SKM-1 treated with dmso at 0.1 percent for 144 hours (cell line): ENCODE measurements around the gene GABRB3.

ENCODE experiments used
- DNase-seq: peaks from one replicate; lab custom pipeline; 2025; ENCODE audit not compliant: unreplicated experiment; lab: John Stamatoyannopoulos, UW

GABRB3 gene

DNA sequence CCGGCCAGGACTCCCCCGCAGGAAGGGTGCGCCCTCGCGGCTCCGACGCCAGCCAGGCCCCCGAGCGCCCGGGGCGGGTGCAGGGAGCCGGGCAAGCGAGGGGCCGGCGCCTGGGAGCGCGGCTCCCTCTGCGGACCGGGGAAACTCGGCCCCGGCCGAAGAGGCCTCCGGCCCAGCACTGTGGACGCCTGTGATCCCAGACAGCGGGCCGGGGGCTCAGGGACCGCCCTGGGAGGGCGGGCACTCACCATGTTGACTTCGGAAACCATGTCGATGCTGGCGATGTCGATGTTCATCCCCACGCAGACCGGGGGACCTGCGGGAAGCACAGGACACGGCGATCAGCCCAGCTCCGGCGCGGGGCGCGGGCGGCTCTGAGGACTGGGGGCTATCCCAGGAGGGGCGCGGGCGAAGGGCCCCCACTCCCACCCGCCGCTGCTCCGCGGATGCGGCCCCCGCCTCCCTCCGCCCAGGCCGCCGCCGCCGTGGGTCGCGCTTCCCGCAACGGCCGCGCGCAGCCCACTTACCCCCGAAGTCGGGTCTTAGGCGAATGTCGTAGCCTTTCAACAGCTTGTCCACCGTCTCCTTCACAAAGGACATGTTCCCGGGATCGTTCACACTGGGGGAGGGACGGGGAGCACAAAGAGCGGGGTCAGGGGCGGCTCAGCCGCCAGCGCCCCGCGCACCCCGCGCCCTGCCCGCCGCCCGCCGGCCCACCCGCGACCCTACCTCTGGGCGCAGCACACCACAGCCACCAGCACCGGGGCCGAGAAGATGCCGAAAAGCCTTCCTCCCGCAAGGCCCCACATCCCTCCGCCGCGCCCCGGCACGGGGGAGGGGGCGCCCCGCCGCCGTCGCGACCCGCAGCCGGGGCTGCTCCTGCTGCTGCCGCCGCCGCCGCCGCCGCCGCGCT lies at the start of gene GABRB3:
Gene GABRB3, minus strand, starts transcription at position 913 of the 913 bp plus-strand sequence.
- no peak for DNase-seq

DNA sequence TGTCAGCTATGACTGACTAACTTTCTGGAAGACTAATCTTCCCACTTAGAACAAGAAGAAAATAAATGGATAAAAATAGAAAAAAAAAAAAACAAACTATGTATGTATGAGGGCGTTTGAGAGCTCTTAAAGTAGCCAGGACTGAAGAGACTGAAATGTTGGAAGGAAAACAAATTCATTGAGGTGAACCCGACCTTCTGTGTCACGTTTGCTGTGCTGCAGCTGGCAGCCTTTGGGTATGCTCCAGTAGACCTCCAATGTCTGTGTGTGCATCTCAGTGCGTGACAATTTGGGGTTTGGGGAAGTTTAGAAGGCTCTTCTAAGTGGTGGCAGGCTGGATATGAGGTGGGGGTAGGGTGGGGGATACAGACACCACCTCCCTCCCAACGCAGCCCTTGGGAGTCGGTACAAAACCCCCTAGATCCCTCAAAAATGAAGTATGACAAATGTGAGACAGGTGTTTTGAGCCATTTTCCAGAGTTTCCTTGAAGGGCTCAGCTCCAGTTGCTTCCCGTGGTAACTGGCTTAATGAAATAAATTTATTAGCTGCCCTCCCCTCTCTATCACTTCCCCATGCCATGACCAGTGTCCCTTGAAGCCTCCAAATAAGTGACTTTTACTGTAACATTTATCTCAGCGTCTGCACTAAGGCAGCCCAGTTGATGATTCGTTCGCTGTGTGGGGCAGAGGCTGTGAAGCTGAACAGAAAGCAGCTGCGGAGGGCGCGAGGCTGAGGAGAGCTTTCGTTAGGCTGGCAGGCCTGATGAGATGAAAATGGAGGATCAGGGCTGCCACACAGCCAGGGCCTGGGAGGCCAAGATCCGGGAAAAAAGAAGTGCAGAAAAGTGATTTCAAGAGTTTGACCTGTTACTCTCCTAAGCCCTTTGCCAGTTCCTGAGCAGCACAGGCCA lies 34.9 kb upstream of the GABRB3 start:
- DNase-seq: no peak

DNA sequence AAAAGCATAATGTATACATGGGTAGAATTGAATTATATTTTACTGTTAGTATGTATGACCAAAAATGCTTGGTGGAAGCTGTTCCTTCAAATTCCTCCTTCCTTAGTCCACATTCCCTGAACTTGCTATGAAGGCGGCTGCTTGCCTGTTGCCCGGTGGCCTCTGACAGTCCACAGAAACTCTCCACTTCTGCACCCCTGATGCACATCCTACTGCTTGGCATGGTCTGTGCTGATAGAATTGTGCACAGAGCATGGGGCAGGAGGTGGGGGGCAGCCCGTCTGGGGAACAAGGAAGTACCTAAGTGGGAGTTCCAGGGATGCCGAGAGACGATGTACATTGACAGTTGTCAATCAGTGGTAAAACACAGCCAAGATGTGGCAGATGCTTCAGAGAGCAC lies 33.7 kb upstream of the GABRB3 start:
- no peak for DNase-seq

DNA sequence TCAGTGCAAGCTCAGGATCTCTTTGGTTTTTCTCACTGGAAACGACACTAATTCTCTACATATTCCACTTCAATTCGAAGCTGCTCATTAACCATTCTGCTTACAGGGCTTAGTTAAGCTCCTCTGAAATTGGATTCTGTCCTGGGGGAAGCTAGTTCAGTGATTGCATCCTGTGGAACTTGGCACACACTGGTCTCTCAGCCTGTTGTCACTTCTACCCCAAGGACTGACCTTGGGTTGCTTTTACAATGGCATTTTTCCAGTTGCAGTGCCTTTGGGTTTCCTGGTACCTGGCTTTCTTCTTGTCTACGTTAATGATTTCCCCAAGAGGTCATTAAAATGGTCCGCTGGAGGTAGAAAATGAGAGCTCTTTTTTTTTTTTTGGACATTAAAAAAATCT lies 33.3 kb upstream of the GABRB3 start:
- DNase-seq: no peak

DNA sequence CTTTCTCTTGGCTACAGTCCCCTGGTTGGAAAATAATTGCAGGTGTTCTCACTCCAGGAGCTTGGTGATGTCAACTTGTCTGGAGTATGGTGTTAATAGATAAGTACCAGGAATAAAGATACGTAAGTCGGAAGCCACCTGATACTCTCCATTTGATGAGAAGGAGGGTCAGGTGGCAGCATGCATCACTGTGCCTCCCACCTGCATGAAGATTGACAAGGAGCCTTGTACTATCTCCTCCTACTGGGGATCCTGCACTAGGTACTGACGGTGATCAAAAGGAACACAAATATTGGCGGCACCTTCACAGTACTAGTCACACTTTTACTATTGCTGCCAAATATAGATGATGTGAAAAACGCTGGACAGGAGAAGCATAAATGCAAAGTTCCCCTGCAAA lies 32.6 kb upstream of the GABRB3 start:
- no peak for DNase-seq

DNA sequence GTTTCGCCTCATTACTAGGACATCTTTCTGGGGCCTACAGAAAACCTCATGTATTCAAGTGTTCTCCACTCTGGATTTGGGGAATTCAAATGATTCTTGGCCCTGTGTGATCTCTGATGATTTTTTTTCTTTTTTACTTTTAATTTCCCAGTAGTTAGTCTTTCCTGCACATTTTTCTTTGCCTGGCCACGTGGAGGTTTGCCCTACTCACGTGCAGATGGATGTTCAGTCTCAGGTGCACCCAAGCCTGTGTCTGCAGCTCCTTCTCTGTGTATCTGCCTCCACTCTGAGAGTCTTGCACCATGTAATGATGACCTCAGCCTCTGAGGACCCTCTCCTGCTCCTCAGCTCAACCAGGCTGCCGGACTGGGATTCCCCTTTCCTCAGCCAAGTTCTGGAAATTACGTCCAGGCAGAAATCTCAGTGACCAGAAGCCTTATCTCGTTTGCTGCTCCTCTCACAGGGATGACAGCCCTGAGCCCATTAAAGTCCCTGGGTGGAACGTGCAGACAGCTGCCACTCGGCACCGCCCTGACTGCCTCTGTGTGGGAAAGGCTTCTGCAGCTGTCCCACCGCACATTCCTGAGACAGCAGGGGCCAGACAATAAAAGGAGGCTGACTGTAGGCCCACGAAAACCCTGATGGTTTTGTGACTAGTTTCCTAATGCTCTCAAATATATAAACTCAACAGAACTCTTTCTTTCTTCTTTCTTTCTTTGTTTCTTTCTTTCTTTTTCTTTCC lies 31.4 kb upstream of the GABRB3 start:
- DNase-seq: no peak

DNA sequence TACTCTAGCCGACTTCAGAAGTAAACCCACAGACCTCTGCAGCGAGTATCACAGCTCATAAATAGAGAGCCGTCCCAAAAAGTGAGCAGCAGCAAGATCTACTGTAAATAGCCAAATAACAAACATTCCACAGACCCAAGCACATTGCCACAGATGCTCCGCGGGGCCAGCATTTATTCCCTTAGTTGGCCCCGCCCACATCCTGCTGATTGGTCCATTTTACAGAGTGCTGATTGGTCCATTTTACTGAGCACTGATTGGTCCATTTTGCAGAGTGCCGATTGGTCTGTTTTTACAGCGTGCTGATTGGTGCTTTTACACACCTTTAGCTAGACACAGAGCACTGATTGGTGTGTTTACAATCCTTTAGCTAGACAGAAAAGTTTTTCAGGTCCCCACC lies 17.3 kb upstream of the GABRB3 start:
- DNase-seq: no peak

DNA sequence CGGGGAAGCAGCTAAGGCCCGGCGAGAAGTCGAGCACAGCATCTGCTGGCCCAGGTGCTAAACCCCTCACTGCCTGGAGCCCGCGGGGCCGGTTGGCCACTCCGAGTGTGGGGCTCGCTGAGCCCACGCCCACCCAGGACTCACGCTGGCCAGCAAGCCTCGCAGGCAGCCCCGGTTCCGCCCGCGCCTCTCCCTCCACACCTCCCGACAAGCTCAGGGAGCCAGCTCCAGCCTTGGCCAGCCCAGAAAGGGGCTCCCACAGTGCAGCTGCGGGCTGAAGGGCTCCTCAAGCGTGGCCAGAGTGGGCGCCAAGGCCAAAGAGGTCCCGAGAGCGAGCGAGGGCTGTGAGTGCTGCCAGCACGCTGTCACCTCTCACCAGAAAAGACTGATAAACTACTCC lies 8.9 kb upstream of the GABRB3 start:
- DNase-seq: no peak

DNA sequence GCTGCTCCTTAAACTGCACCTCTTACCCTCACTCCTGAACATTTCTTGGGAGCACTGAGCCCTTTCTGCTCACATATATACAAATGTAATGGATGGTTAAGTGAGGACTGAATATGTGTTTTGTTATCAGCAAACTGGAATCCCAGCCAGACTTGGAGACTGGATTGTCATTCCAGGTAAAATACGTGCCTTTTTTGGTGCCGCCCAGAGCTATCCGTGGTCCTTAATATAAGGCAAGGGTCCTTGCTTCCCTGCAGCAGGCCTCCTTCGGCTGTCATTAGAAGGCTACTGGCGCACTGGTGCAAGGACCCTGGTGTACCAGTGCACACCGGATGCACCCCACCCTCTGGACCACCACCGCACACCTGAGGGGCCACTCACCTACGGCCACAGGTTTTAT lies 1.1 kb upstream of the GABRB3 start:
- no peak for DNase-seq

DNA sequence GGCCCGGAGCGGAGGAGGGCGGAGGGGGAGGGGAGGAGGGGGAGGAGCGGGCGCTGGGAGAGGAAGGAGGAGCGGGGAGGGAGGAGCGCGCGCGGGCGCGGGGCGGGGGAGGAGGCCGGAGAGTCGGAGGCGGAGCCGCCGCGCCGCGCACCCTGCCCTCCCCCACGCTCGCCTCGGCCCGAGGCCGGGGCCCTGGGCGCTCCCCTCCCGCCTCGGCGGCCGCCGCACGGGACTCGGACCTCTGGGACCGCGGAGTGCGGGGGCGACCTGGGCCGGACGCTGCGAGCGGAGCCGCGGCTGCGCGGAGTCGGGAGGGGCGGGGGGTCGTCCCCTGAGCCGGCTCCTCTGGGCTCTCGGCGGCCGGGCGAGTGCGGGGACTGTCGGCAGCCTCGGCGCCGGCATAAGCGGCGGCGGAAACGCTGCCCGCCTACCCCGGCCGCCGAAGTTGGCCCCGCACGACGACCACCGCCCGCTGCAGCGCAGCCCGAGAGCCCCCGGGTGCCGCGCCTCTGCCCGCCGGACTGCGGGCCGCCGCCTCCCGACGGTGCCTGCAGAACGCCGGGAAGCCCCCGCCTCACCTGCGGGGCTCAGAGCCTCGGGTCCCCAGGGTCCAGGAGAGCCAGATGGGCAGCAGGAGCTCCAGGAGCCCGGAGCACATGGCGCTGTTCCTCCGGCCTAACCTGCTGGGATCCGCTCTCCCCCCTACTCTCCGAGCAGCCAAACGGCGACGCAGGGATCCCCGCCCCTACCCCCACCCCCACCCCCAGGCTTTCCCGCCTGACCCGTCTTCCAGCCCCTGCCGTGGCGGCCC lies 406 bp upstream of the GABRB3 start:
- DNase-seq: no peak

DNA sequence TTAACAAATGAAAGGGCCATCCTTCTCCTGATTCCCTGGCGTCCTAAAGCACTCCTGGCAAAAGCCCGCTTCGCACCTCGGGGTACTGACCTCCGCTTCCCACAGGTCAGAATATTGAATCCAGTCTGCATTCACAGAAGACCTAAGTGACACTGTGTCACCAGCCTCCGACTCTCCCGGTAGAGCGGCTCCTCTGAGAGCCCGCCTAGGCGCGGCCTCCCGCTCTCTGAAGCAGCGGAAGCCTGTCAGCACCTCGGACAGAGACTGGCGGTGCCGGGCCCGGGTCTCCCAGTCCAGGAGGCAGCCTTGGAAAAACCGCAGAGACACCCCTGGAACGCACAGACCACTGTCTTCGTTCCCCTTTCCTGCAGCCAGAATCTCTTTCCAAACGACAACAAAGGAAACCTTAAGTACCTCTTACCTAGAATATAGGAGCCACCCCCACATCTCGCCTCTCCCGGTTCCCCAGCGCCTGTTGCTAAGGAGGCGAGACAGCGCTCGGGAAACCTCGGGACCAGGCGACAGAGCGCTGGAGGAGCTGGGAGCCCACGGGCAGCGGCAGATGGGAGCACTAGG lies 1.2 kb downstream of the GABRB3 start:
- DNase-seq: no peak

DNA sequence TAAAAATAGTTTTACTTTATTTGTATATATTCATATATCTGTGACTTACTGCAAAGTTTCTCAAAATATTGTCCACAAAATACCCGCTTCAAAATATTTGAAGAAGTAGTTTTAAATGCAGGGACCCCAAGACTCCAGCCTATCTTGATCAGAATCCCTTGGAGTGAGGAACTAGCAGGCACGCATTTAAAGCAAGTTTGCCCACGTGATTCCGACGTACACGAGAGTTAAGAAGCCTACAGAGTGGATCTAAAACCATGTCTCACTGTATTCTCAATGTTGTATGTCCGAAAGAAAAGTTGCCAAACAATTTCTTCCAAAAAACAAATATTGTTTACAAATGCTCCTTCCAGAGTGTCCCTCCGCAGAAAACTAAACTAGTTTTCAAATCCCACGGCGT lies 1.7 kb downstream of the GABRB3 start:
- DNase-seq: no peak

DNA sequence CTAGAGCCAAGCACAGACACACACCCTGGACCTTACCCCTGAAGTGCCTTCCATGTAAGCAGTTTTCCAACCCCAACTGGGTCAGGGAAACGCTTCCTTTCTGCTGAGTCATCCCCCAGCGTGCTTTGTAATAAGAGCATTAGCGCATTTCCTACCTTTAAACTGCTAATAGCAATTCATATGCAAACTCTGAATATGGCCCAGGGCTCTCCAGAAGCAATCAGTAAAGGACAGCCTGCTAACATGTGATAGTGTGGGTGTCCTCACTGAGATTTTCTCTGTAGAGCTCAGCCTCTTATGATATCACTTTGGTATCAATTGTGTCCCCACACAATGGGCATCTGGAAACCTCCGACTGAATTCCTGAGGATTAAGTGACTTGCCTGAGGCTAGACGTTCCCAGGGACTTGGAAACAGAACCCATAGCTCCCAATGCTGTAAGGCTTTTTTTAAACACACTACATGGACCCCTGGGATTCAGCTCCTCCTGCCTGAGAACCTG lies 5.6 kb downstream of the GABRB3 start:
- no peak for DNase-seq

DNA sequence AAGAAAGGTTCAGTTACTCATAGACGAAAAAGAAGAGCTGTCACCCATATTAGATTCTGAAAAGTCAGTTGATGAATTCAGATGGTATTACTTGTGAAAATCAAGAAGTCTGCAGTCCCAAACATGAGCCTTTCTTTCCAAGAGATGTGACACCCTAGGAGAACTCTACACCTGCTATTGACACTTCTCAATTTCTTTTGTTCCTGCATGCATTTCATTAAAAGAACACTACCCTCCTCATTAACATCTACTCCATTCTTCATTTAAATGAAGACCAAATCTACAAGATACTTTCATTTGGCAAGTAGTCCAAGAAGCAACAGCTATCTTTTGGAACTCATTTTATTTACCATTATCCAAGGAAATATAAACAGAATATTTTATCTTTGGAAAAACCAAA lies 6.6 kb downstream of the GABRB3 start:
- no peak for DNase-seq

DNA sequence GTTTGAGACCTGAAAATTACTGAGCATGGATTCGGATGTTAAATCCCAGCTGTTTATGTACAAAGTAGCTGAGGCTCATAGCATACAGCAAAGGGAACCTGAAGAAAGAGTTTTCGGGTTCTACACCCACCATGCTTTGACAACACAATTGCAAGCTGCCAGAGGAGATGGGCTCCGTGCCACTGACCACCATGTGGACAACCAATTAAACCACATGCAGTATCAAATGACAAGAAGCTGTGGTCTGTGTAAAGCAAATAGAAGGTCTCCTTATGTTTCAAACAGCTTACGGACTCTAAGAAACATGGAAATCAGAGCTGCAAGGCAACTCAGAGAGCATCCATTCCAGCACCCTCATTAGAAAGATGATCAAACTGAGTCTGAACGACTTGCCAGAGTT lies 12.9 kb downstream of the GABRB3 start:
- DNase-seq: no peak

DNA sequence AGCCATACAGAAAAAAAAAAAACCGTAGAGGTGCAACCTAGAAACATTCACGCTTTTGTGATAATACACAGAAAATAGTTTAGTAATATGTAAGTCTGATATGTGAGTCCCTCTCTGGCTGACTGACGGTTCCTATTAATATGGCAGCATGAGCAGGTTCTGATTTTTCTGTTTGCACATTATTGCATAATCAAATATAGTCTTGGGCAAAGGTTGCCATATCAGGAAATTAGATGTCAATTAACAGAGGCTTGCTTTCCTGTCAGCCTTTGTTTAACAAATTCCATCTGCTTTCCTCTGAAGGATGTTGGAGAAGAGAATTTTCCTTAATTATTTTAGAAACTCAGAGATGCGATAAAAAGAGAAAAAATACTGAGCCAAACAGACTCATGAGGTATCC lies 14.8 kb downstream of the GABRB3 start:
- DNase-seq: no peak

DNA sequence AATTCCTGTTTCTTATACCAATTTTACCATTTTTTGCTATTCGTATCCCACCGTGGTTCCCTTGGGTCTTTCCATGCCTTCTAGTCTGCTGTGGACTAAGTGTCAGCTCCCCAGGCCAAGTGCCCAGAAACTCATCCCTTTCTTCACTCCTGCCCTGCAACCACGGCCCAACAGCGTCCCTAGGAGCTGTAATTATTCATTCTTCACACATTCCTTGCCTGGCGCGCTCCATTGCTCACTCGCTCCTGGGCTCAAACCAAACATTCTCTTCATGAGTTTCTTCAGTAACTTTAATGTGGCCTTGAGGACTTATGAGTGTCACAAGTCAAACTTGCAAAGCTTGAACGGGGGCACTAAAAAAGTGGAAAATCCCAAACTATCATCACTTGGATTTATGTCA lies 15.7 kb downstream of the GABRB3 start:
- DNase-seq: no peak

DNA sequence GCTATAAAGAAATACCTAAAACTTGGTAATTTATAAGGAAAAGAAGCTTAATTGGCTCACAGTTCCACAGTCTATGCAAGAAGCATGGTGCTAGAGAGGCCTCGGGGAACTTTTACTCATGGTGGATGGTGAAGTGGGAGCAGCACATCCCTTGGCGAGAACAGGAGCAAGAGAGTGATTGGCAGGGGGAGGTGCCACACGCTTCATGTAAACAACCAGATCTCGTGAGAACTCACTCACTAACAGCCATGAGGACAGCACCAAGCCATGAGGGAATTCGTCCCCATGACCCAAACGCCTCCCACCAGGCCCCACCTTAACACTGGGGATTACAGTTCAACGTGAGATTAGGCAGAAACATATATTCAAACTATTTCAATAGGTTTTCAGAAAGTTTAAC lies 28.0 kb downstream of the GABRB3 start:
- DNase-seq: no peak

DNA sequence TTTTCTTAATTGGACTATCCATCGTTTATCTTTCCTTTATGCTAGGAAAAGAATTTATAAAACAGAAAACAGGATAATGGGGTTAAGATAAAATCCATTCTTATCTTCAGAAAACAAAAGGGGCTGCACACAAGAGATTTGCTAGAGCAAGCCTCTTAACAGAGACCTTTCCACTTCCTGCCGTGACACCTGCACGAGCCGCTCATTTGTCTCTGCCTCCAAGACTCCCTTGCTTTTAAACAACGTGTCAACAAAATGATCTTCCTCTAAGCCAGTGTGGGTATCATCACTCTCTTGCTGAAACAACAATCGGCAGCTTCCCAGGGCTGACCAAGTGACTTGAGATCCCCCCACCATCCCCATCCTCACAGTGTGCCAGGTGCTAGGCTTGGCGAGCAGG lies 33.1 kb downstream of the GABRB3 start:
- no peak for DNase-seq

DNA sequence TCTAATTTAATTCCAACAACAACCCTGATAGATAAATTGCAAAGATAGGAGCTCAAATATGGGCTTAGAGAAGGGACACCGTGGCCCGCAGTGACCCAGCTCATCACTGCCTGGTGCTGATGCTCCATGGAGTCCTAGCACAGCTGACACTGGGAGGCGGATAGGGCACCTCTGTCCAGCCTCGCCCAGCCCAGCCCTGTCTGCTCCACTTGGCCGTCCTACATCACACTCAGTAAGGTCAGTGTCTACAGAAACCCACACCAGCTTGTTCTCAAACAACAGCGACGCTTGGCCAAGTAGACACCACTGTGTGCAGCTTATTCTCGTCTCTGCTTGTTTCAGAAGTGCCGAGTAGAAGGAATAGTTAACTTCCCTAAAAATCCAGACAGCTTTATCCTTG lies 33.9 kb downstream of the GABRB3 start:
- no peak for DNase-seq
